Measurements from ENCODE around the gene DUOXA2. TPM values are rescaled to one million over a fixed set of nuclear protein-coding genes. Genes with fewer than 3 reads are reported as not detected.

The DUOXA2 gene
- total and polyA plus RNA-seq, 2 experiments from 2014 or later = not detected

DNA sequence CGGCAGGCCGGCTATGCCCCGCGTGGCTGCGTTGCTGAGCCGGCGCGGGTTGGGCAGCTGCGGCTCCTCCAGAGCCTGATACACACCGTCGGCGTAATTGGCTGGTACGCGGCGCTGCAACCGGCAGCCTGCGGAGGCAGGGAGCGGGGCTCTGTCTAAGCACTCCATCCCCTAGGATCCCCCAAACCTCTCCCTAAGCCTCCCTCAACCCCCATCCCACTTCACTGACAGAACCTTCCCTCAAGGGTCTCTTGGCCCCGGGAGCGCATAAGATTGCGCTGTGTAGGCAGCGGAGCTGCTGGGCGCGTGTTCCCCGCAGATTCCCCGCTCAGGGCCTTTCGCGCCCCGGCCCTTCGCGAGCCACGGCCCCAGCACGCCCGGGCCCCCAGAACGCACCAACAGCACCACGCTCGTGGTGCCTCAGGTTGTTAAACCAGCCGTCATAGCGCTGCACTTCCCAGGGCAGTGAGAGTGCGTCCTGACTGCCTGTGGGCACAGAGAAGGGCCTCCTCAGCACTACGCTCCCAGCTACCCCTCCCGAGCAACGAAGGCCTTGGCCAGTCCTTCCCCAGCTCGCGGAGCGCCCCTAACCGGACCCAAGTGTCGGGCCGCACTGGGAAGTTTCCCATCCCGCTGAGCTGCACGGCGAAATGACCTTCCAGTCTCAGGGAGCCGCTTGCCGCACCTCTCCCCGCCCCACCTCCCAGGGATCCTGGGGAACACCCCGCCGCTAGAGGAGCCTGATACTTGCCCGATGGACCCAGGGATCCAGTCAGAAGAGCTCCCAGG, 1.3 kb upstream of the DUOXA2 start:
- peaks cover 27% of the 10 kb centered on the region for H3K4me1 Mint-ChIP-seq
- H3K4me1 ChIP-seq (ENCODE audit: insufficient read depth) = peaks cover 40% of the 10 kb centered on the region
- TF ChIP-seq CREB1 (CRISPR knock-in tag; IDR thresholded peaks at IDR 0.05; ENCODE audit: low read depth) (no peak), ZNF331 (CRISPR knock-in tag; IDR thresholded peaks at IDR 0.05; ENCODE audit: low read depth) (no peak), ZNF462 (CRISPR knock-in tag; IDR thresholded peaks at IDR 0.05) (no peak), EZH2 (IDR thresholded peaks at IDR 0.05; ENCODE audit: low read depth, unreplicated experiment) (peak; percentile 68), JUNB (IDR thresholded peaks at IDR 0.05; ENCODE audit: unreplicated experiment) (no peak), ZNF114 (CRISPR knock-in tag; IDR thresholded peaks at IDR 0.05) (no peak), STAT1 (IDR thresholded peaks at IDR 0.05; ENCODE audit: unreplicated experiment) (no peak), REST (IDR thresholded peaks at IDR 0.05; ENCODE audit: unreplicated experiment) (no peak), CTCF (conservative IDR thresholded peaks at IDR 0.05; ENCODE audit: low read depth in 2 of 2) (no peak), ETS1 (IDR thresholded peaks at IDR 0.05) (no peak), NANOG (IDR thresholded peaks at IDR 0.05; ENCODE audit: borderline replicate concordance) (no peak), POLR2AphosphoS5 (IDR thresholded peaks at IDR 0.05; ENCODE audit: low read depth) (no peak), EZH2phosphoT487 (IDR thresholded peaks at IDR 0.05; ENCODE audit: unreplicated experiment) (peak; percentile 60)
- H4K20me1 ChIP-seq (replicated peaks; ENCODE audit: insufficient read depth) = peaks cover 4% of the 10 kb centered on the region; the same call in 1 of the 2 replicates
- no peak overlapping the region for H3K27ac ChIP-seq (ENCODE audit: low read depth)
- H3K4me2 ChIP-seq = peak overlapping the region; percentile 88
- H3K9me3 Mint-ChIP-seq = peaks cover 10% of the 10 kb centered on the region
- peaks cover 95% of the 10 kb centered on the region for H3K27me3 ChIP-seq (ENCODE audit: insufficient read depth)
- ATAC-seq (peak; percentile 26), DNase-seq (ENCODE audit: low spot score) (peak; percentile 55)
- peak overlapping the region; percentile 58 for H3K4me3 Mint-ChIP-seq
- H3K36me3 ChIP-seq (ENCODE audit: insufficient read depth) = no peaks in the 10 kb centered on the region
- no peaks in the 10 kb centered on the region for H3K9me2 ChIP-seq (ENCODE audit: insufficient read depth)
- H3K36me3 Mint-ChIP-seq (ENCODE audit: low read depth) = no peaks in the 10 kb centered on the region; the same call in 2 of the 3 replicates
- H3K79me2 ChIP-seq (replicated peaks; ENCODE audit: insufficient read depth) = no peaks in the 10 kb centered on the region
- no peak overlapping the region for H3K27ac Mint-ChIP-seq
- peak overlapping the region; percentile 58 for H3K4me3 ChIP-seq
- peak overlapping the region; percentile 93 for H2AFZ ChIP-seq
- H3K27me3 Mint-ChIP-seq (ENCODE audit: insufficient read depth, low read depth, poor library complexity) = peaks cover 82% of the 10 kb centered on the region
- H3F3A ChIP-seq (replicated peaks; ENCODE audit: low read depth) = no peaks in the 10 kb centered on the region
